Tibial nerve (tissue), 4 donors: ENCODE results near the gene DLGAP4.

Experiments
- EP300 ChIP-seq, 2 donors: sonication (generic); formaldehyde crosslinking; IDR thresholded peaks; one replicate each; pipeline ENCODE4 v1.6.1; 2017; ENCODE audit warnings: antibody characterized with exemption in 2 of 2, mild to moderate bottlenecking in 1 of 2
- POLR2A ChIP-seq, 2 donors: fragments of 450-650 bp; IDR thresholded peaks; one replicate each; pipeline ENCODE4 v1.6.1; 2017; ENCODE audit warnings: antibody characterized with exemption in 2 of 2, mild to moderate bottlenecking in 2 of 2, moderate library complexity in 2 of 2
- TF ChIP-seq, protein P1 (sequence below), 5 experiments: fragments of 200-600 bp in 3 of 5; fragments of 450-650 bp in 2 of 5; sonication (generic) in 3 of 5; IDR thresholded peaks; one replicate each; pipeline ENCODE4 v1.5.1; 2016 to 2019; ENCODE audit warnings: antibody characterized with exemption in 5 of 5, mild to moderate bottlenecking in 3 of 5, moderate library complexity in 2 of 5

DNA sequence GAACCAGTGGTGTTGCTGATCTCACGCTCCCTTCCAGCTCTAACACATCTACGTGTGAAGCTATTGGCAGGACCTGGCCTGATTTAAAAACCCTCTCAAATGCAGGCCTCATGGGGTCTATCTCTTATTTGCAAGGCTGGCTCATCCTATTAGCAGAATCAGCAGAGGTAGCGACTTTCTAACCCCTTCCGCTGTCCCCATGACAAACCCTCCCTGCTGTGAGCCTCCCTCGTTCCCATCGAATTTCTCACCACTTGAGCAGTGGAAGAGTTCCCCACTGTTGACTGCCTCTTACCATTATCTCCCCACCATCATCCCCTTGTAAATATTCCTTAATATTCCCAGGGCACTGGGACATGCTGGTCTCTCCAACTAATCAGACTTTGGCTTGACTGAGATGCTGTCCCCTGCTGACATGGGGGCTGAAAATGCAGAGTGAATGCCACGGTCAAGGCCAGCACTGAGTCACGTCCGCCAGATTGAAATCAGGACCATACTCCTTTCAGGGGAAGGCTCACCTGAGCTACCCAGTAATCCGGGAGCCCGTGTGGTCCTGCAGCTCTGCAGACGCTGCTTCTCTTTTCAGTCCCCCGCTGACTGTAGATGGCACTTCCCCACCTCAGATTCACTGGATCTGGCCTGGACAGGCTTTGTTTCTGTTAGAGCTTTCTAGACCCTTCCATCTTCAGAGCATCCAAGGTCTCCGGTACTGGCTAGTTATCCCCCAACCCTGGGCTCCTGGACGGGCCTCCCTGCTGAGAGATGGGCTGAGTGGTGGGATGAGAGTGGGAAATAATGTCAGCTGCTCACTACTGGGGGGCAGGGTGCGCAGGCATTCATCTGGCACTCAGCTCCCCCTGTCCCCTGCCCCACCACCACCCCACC, 46.7 kb upstream of the DLGAP4 start:
- TF ChIP-seq EP300 (IDR thresholded peaks at IDR 0.05), result no peak
- TF ChIP-seq, protein P1, sequence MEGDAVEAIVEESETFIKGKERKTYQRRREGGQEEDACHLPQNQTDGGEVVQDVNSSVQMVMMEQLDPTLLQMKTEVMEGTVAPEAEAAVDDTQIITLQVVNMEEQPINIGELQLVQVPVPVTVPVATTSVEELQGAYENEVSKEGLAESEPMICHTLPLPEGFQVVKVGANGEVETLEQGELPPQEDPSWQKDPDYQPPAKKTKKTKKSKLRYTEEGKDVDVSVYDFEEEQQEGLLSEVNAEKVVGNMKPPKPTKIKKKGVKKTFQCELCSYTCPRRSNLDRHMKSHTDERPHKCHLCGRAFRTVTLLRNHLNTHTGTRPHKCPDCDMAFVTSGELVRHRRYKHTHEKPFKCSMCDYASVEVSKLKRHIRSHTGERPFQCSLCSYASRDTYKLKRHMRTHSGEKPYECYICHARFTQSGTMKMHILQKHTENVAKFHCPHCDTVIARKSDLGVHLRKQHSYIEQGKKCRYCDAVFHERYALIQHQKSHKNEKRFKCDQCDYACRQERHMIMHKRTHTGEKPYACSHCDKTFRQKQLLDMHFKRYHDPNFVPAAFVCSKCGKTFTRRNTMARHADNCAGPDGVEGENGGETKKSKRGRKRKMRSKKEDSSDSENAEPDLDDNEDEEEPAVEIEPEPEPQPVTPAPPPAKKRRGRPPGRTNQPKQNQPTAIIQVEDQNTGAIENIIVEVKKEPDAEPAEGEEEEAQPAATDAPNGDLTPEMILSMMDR (IDR thresholded peaks at IDR 0.05), result no peak
- no peak for TF ChIP-seq POLR2A (IDR thresholded peaks at IDR 0.05)
